ENCODE results near the gene CEP70.

DNA sequence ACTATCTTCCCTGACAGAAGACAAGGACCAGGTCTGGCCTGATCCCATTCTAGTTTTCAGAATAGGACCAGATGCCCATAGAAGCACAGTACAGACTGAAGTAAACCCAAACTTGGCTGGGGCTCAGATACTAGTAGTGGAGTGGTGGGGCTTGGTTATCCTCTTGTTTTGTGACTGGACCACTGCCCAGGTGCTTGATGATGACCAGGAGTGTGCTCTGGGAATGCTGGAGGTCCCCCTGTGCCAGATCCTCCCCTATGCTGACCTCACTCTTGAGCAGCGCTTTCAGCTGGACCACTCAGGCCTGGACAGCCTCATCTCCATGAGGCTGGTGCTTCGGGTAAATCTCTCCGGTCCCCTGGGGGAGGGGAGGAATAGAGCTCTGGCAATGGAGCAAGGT, 123.4 kb downstream of the CEP70 start:
- TF ChIP-seq CEBPB (IDR thresholded peaks at IDR 0.05) (no peak), EP300 (IDR thresholded peaks at IDR 0.05; ENCODE audit: borderline replicate concordance) (no peak), TEAD4 (IDR thresholded peaks at IDR 0.05) (no peak), RAD21 (IDR thresholded peaks at IDR 0.05; ENCODE audit: low read depth) (no peak), TAF1 (IDR thresholded peaks at IDR 0.05; ENCODE audit: low read depth) (no peak), CREB1 (IDR thresholded peaks at IDR 0.05; ENCODE audit: low read depth) (no peak), YY1 (IDR thresholded peaks at IDR 0.05; ENCODE audit: low read depth) (no peak), TCF12 (IDR thresholded peaks at IDR 0.05; ENCODE audit: low read depth) (no peak)
- TF ChIP-seq, protein P1, sequence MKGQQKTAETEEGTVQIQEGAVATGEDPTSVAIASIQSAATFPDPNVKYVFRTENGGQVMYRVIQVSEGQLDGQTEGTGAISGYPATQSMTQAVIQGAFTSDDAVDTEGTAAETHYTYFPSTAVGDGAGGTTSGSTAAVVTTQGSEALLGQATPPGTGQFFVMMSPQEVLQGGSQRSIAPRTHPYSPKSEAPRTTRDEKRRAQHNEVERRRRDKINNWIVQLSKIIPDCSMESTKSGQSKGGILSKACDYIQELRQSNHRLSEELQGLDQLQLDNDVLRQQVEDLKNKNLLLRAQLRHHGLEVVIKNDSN (IDR thresholded peaks at IDR 0.05), result no peak
- TF ChIP-seq, protein P2, sequence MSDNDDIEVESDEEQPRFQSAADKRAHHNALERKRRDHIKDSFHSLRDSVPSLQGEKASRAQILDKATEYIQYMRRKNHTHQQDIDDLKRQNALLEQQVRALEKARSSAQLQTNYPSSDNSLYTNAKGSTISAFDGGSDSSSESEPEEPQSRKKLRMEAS (IDR thresholded peaks at IDR 0.05), result no peak
- TF ChIP-seq, protein P3, sequence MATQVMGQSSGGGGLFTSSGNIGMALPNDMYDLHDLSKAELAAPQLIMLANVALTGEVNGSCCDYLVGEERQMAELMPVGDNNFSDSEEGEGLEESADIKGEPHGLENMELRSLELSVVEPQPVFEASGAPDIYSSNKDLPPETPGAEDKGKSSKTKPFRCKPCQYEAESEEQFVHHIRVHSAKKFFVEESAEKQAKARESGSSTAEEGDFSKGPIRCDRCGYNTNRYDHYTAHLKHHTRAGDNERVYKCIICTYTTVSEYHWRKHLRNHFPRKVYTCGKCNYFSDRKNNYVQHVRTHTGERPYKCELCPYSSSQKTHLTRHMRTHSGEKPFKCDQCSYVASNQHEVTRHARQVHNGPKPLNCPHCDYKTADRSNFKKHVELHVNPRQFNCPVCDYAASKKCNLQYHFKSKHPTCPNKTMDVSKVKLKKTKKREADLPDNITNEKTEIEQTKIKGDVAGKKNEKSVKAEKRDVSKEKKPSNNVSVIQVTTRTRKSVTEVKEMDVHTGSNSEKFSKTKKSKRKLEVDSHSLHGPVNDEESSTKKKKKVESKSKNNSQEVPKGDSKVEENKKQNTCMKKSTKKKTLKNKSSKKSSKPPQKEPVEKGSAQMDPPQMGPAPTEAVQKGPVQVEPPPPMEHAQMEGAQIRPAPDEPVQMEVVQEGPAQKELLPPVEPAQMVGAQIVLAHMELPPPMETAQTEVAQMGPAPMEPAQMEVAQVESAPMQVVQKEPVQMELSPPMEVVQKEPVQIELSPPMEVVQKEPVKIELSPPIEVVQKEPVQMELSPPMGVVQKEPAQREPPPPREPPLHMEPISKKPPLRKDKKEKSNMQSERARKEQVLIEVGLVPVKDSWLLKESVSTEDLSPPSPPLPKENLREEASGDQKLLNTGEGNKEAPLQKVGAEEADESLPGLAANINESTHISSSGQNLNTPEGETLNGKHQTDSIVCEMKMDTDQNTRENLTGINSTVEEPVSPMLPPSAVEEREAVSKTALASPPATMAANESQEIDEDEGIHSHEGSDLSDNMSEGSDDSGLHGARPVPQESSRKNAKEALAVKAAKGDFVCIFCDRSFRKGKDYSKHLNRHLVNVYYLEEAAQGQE (IDR thresholded peaks at IDR 0.05; ENCODE audit: low read depth), result no peak

Data from Ishikawa (cell line).